ENCODE data around the gene ADGRG3. TPM values are rescaled to one million over a fixed set of nuclear protein-coding genes. Genes with fewer than 3 reads are reported as not detected.

Gene ADGRG3
- total and polyA plus RNA-seq, 2 of the 13 experiments (the other 11 are each of a cell fraction or from before 2014, with no cell fraction given): 2.7 to 11.8 TPM

GRCh38 chr16:57721356-57722209 lies 53.5 kb downstream of the ADGRG3 start (continued):
- TF ChIP-seq HMGXB3 (CRISPR knock-in tag; IDR thresholded peaks at IDR 0.05; ENCODE audit: borderline replicate concordance): no peak

DNA sequence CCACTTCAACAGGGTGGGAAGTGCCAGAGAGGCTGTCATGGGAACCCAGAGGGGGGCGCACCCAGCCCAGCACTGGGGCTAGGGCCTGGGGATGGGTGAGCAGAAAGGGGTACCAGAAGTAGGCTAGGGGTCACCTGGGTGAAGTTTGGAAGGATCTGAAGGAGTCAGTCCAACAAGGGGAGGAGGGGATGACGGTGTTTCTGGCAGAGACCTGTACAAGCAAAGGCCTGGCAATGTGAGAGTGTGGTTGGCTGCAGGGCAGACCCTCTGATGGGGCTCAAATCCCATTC lies 54.0 kb downstream of the ADGRG3 start:
- intact Hi-C loops (cut with micrococcal nuclease; ENCODE audit: unreplicated experiment): loop anchor here (5.0 kb wide), 1 partner anchor 60 kb away; no protein-coding TSS in a partner anchor
- H3K36me3 ChIP-seq (replicated peaks in 1 of 2; ENCODE audit: control insufficient read depth in 1 of 2, insufficient read depth in 2 of 2, low read length in 2 of 2): no peaks in the 10 kb centered on the region
- H3K4me3 ChIP-seq (replicated peaks in 1 of 3; ENCODE audit: insufficient read depth in 1 of 3, low read depth in 2 of 3, low read length in 3 of 3): no peak overlapping the region
- H4K20me1 ChIP-seq (ENCODE audit: insufficient read depth, low read length): no peaks in the 10 kb centered on the region
- FAIRE-seq (no peak), DNase-seq (ENCODE audit: low spot score) (no peak), ATAC-seq (peak; percentile 30)
- H3K9me3 ChIP-seq (ENCODE audit: low read length): no peaks in the 10 kb centered on the region
- POLR2A ChIA-PET: no interaction called here
- in situ Hi-C loops (cut with HindIII; ENCODE audit: extremely low pct_ligation_motif_present, low pct_unique_long_range_greater_than_20kb): no loop called here
- CTCF ChIA-PET (ENCODE audit: low intra/inter-chr PET ratio, low total read pairs): interaction anchor here (1.4 to 2.5 kb wide), 4 partner anchors 73 to 283 kb away, joined by 3 to 11 read pairs (median 8); no protein-coding TSS in a partner anchor
- no peak overlapping the region for H2AFZ ChIP-seq (ENCODE audit: low read length)
- no TSS peak for BruUV-seq (replicated peaks)
- 78% methylated on average over 2 of the region's 2 CpGs for whole genome bisulfite sequencing (ENCODE audit: low lambda C conversion rate)
- no peaks in the 10 kb centered on the region for H3K79me2 ChIP-seq (ENCODE audit: insufficient read depth, low read length)
- TF ChIP-seq, protein P1, sequence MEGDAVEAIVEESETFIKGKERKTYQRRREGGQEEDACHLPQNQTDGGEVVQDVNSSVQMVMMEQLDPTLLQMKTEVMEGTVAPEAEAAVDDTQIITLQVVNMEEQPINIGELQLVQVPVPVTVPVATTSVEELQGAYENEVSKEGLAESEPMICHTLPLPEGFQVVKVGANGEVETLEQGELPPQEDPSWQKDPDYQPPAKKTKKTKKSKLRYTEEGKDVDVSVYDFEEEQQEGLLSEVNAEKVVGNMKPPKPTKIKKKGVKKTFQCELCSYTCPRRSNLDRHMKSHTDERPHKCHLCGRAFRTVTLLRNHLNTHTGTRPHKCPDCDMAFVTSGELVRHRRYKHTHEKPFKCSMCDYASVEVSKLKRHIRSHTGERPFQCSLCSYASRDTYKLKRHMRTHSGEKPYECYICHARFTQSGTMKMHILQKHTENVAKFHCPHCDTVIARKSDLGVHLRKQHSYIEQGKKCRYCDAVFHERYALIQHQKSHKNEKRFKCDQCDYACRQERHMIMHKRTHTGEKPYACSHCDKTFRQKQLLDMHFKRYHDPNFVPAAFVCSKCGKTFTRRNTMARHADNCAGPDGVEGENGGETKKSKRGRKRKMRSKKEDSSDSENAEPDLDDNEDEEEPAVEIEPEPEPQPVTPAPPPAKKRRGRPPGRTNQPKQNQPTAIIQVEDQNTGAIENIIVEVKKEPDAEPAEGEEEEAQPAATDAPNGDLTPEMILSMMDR (CRISPR knock-in tag; IDR thresholded peaks at IDR 0.05): peak; percentile 69
- TF ChIP-seq ZNF138 (CRISPR knock-in tag; IDR thresholded peaks at IDR 0.05; ENCODE audit: low read depth) (no peak), HNF4A (CRISPR knock-in tag; IDR thresholded peaks at IDR 0.05) (no peak), NFE2 (CRISPR knock-in tag; IDR thresholded peaks at IDR 0.05) (no peak), HNRNPUL1 (IDR thresholded peaks at IDR 0.05; ENCODE audit: low read depth, low read length) (no peak), MED1 (CRISPR knock-in tag; IDR thresholded peaks at IDR 0.05) (no peak), STAG1 (CRISPR knock-in tag; IDR thresholded peaks at IDR 0.05) (peak; percentile 63), ZNF546 (CRISPR knock-in tag; conservative IDR thresholded peaks at IDR 0.05) (no peak), POLR2A (IDR thresholded peaks at IDR 0.05; ENCODE audit: insufficient read depth in 1 of 2, low read depth in 2 of 2, low read length in 2 of 2) (no peak), ZNF740 (CRISPR knock-in tag; IDR thresholded peaks at IDR 0.05) (no peak)
- TF ChIP-seq, protein P2, sequence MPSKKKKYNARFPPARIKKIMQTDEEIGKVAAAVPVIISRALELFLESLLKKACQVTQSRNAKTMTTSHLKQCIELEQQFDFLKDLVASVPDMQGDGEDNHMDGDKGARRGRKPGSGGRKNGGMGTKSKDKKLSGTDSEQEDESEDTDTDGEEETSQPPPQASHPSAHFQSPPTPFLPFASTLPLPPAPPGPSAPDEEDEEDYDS (CRISPR knock-in tag; IDR thresholded peaks at IDR 0.05): no peak
- no peak overlapping the region for H3K9ac ChIP-seq (ENCODE audit: insufficient read depth, low read depth, low read length)
- H3K27ac ChIP-seq (ENCODE audit: extremely low read length, insufficient read depth, low read length): no peak overlapping the region
- 0 out of 2 replicates have a peak overlapping the region, but pooled peaks have one; percentile 4 for H3K4me2 ChIP-seq (ENCODE audit: low read depth, low read length)
- no peaks in the 10 kb centered on the region for H3K27me3 ChIP-seq (ENCODE audit: control insufficient read depth in 1 of 2, insufficient read depth in 2 of 2, low read length in 2 of 2)
- peaks cover 29% of the 10 kb centered on the region for H3K4me1 ChIP-seq (ENCODE audit: insufficient read depth, low read length)

Data from HepG2 (cell line).